GM21526 (cell line): ENCODE measurements around the gene TMEM240.
"Not testable (repeated sequence)": the region's sequence is repeated elsewhere in the genome, so short reads cannot be mapped to it uniquely, and the experiment has no call there.

Experiments used
- ATAC-seq: cut with Tn5 transposase; IDR thresholded peaks from one replicate; pipeline ENCODE4 v1.9.1; 2021; ENCODE audit warnings: moderate library complexity; ENCODE audit not compliant: unreplicated experiment, low FRiP score

TMEM240 gene

DNA sequence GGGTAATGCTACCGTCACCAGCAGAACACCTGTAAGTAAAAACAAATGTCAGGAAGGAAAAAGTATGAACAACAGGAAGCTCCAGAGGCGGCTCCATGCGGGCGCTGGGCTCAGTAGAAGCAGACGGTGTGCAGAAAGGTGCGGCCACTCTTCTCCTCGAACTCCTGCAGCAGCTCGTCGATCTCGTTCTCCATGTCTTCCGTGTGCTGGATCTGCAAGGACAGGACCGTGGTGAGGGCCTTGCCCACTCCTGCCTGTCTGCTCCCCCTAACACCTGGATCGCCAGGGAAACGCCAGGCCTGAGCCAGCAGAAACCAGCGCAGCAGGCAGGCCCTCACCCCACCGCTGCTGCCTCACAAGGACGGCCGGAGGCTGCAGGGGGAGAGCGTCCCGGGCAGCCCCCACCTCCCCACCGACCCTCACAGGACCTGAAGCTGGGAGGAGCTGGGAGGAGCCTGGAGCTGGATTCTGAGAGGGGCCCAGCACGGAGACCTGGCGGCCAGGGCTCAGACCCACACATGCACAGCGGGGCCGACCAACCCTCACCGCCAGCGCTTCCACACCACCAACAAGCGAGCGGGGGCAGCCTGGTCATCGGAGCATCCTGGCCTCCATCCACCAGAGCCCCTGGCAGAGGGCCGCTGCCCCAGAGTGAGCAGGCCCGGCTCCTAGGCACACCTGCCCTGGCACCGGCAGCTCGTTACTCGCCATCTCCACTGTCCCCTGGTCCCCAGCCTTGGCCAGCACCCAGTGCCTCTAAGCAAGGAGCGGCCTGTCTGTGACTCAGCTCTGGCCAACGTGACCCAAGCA, 1.7 kb upstream of the TMEM240 start:
- no peak for ATAC-seq

DNA sequence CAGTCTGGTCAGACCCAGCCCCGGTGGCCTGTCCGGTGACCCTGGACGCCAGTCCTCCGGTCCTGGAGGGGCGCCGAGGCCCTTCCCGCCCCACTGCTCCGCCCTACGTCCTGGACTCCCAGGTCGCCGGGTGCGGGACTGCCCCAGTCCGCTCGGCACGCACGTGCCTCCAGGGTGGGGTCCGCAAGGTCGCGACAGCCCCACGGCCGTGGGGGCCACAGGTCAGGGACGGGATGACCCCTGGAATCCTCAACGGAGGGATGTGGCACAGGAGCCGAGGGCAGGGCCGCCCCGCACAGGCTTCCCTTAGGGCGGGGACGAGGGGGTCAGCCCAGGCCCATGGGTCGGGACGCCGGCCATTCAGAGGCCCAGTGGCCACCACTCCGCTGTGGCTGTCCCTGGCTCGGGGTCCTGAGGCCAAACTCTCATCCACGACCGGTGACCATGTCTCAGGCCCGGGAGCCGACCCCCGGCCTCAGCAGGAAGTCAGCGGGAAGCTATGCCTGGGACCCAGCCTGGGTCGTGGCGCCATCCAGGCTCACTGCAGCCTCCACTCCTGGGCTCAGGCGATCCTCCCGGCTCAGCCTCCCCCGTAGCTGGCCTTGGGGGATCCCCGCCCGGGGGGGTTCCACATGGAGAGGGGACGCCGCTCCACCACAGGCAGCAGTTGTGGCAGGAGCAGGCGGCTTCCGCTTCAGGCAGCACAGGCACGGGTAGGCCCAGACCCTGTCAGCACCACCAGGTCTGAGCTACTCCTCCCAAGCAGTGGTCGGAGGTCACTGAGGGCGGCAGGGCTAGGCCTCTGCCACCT, 599 bp upstream of the TMEM240 start:
- ATAC-seq, result no peak

DNA sequence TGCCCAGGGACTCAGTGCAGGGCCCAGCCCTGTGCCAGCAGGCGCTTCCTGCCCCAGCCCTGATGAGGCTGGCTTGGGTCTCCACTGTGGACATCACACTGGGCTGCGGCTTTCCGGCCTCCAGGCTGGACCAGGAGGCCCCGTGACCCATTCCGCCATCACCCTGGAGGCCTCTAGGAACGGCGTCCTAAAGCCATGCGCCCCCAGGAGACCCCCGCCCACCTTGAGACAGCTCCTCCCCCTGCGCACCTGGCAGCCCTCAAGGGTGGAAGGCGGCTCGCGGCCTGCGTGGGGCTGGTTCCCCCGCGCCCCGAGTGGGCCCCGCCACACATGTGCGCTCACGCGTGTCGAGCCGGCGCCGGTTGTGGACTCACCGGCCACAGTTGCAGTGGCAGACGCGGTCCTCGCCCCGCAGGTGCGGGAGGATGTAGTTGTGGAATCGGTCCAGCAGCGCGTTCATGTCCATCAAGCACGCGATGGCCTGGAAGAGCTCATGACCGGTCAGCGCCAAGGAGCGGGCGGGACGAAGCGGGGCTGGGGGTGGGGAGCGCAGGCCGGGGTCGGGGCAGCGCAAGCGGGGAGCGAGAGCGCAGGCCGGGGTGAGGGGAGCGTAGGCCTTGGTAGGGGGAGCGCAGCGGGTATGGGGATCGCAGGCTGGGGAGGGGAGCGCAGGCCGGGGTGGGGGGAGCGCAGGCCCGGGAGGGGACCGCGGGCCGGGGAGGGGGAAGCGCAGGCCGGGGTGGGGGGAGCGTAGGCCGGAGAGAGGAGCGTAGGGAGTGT, 924 bp downstream of the TMEM240 start:
- no peak for ATAC-seq

DNA sequence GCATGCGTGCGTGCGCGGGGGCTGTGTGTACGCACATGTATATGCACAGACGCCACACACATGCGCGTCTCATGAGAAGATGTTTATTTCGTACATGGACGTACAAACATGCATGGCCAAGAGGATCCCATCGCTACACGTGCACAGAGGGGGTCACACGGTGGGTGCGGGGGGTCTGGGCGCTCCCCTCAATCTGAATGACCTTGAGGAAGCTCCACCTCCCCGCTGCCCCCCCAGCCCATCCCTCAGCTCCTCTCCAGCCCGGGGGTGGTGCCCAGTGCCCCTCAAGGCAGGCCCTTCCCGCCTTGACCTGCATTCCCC, 1.5 kb downstream of the TMEM240 start:
- no peak for ATAC-seq

DNA sequence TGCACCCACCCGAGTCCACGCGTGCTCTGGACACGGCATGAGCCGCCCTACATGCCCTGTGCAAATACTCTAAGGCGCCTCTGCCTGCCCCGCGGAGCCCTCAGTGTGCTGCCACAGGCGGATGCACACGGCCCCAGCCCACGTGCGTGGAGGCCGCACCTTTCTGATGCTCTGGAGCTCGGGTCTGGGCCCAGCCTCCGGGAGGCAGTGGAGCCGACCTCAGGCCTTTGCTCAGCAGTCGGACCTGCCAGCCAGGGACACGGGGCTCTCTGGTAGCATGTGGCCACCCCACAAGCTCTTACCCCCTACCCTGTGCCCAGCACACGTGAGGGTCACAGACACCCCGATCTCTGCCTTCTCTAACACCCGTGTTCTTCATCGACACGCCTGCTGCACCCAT, 2.1 kb downstream of the TMEM240 start:
- ATAC-seq, result no peak

DNA sequence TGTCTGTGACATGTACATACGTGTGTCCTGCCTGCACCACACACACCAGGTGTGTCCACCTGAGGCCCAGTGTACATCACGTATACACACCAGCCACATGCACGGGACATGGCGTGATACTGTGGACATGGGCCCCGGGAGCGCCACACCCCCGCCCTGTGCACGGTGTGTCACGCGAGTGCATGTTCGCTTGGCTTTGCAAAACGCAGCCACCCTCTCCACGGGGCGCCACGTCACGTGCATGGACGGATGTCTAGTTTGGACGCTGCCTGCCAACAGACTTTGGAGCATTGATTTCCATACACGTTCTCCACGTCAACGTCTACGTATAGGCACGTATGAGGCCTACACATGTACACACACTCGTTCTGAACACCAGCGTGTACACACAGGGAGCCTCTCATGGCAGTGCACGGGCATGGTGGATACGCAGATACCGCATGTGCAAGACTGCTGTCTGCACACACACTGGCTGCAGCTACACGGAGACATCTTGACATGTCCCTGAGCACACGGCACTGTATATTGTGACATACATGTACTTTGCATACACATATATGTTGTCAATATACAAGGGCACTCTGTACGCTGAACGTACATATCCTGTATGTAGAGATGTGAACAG, 2.7 kb downstream of the TMEM240 start:
- ATAC-seq, result no peak

DNA sequence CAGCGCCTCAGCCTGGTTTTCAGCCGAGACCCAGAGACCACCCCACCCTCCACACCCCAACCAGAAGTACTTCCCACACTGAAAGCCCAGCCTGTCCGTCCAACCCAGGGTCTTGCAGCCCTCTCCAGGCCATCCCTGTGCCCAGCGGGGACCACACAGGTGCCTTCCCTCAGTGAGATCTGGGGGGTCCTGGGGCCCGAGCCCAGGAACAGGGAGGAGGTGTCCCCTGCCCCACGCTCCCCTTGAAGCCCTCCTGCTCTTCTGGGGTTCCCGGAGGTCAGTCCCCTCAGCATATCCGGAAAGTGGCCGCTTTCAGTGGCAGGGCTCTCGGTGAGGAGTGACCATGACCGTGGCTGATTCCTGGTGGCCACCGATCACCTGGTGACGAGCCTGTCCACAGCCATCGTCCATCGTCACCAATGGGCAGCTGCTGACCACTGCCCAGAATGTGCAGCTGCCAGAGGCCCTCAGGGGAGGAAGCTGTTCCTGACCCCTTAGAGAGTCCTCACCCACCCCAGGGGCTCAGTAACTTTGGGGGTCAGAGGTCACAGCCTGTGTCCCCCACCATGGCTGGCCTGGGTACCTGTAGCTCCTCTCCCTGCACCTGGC, 3.4 kb downstream of the TMEM240 start:
- no peak for ATAC-seq

DNA sequence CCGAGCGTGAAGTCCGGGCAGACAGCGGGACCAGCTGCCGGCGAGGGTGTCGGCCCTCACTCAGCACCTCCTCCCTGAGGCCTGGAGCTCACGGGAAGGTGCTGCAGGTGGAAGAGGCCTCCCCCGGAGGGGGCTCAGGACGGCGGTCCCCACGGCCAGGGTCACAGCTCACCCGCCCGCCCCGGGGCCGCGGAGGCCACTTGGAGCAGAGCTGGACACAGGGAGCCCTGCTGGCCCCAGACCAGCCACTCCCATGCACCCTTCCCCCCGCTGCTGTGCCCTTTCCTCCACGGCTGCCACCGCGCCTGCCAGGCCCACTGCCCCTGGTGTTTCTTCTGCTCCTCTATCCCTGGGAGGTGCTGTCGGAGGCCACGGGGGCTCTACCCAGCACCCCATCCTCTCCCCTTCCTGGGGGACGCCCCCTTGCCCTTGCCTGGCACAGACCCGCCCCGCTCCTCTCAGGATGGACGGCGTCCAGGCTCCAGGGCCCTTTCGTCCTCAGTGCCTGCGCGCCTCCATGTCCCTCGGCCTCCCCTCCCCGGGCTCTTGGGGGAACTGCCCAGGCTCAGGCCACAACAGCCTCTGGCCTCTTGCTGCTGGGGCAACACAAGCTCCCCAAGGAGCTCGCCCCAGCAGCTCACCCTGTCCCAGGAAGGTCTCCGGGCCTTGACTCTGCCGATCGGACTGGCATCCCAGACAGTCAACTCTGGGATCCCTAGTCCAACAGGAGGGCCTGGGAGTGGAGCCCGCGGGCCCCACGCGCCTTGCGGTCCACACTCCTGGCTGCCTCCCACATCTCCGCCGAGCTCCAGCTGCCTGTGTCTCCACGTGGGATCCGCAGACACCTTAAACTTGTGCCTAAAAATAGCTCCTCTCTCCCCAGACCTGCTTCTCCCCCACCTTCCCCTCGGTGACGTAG, 4.1 kb downstream of the TMEM240 start:
- ATAC-seq, result no peak

DNA sequence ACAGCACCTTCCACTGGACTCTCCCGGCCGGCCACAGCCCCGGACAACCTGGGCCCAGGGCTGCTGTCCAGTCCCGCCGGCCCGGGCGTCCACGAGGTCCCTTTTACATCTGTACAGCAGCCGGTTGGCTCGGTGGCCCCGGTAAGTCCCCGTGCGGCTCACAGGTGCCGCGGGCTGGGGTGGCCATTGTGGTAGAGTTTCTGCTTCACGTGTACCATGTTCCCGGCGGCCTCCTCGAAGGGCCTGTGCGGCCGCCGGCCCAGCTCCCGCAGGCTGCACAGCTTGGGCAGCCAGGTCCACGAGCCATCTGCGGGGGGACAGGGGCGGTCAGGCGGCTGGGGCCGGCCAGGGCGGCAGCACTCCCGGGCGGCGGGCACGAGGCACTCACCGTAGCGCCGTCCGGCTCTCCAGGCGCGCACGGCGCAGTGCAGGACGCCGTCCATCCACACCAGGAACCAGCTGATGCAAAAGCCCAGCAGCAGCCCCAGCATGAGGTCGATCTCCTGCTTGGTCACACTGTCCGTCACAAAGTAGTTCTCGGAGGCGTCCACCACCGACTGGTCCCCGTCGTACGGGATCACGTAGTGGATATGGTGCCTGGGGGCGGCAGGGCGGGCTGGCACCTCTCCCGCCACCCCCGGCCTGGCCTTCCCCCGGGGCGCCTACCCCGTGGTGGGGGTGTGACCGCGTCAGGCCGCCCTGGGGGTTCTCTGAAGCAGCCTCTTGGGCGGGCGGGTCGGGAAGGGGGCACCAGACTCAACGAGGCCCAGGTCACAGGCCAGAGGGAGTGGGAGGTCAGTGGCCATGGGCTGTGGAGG, 5.0 kb downstream of the TMEM240 start:
- no peak for ATAC-seq

DNA sequence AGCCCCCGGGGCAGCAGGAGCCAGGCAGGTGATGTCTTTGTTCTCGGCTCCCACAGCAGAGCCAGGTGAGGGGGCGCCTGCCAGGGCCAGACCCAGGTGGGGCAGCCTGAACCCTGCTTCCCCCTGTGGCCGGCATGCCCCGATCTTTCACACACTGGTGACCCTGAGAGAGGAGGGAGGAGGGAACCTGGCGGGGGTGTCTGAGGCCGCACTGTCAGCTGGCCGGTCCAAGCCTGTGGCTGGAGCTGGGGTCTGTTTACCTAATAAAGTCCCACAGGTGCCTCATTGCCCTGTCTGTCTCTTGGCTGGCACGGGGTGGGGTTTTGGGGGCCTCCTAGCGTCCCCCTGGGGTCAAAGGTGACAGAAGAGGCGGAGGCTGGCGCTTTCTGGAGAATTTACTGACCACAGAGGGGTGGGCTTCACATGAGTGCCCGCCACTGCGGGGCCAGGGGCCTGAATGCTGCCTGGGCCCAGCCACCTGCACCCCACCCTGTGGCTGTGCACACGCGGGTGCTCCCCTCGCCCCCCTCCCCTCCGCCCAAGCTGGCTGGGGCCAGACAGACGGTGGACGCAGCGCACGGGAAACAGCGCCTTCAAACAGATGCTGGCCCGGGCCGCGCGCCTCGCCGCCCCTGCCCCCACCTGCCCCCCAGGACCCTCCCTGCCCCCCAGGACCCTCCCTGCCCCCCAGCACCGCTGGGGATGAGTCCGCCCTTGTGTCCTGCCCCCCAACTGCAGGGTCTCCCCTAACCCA, 5.8 kb downstream of the TMEM240 start:
- ATAC-seq, result no peak

DNA sequence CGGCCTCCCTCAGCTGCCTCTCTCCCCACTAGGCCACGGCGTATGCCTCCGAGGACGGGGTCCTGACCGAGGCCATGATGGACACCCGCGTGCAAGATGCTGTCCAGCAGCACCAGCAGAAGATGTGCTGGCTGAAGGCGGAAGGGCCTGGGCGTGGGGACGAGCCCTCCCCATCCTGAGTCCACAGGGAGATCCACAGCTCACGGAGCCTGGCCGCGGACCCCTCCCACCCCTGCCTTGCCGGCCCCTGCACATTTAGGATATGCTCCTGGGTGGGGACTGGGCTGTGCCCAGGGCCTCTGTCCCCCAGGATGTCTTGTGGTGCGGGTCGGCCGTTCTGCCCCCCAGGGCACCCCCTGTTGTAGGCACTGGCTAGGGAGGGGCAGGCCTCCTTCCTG, 6.5 kb downstream of the TMEM240 start:
- ATAC-seq, result not testable (repeated sequence)

DNA sequence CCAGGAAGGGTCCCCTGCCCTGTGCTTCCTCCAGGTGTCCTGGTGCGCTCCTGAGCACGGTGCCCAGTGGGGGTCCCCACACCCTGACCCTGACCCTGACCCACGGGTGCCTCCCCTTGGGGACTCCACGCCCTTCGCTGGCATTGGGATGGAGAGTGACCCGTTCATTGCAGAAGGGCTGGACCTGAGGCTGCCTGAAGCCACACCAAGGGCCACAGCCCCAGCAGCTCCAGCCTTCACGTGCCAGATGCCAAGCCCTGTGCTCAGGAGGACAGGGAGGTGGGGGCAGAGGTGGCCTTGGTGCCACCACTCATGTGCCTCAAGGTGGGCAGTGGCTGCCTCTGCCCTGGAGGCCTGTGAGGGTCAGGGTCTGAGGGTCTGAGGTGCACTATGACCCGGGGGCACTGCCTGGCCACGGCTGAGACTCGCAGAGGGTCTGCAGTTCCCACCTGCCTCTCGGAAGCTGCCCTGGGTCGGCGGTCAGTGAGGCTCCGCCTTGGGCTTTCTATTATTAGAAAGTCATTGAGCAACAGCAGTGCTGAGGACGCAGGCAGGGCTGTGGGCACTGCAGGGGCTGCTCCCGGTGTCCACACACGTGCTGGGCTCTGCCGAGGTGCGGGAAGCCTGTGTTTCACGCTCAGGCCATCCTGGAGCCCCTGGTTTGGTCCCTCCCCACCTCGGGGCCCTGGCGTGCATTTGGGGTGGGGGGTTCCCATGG, 7.1 kb downstream of the TMEM240 start:
- ATAC-seq, result not testable (repeated sequence)

DNA sequence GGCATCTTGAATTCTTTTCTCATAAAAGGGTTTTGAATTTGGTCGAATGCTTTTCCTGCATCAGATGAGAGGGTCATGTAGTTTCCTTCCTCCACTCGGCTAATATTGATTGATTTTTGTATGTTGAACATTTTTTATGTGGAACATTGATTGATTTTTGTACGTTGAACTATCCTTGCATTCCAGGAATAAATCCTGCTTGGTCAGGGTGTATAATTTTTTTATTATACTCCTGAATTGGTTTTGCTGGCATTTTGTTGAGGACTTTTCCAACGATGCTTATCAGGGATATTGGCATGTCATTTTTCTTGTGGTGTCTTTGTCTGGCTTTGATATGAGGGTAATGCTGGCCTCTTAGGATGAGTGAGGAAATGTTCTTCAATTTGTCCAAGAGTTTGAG, 8.5 kb downstream of the TMEM240 start:
- no peak for ATAC-seq

DNA sequence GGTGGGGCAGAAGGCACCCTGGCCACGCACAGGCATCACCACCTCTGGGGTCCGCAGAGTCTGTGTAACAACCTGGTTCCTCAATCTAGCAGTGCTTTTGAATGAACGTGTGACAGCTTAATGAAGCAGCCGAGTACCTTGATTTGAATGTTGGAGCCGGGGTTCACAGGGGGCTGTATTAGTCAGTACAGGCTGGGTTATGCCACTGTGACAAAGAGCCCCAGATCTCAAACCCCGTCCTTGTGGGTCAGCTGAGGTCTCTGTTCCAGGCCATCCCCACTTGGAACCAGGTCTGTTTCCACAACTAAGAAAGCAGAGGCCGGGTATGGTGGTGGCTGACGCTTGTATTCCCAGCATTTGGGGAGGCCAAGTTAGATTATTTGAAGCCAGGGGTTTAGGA, 10.5 kb downstream of the TMEM240 start:
- ATAC-seq, result no peak

DNA sequence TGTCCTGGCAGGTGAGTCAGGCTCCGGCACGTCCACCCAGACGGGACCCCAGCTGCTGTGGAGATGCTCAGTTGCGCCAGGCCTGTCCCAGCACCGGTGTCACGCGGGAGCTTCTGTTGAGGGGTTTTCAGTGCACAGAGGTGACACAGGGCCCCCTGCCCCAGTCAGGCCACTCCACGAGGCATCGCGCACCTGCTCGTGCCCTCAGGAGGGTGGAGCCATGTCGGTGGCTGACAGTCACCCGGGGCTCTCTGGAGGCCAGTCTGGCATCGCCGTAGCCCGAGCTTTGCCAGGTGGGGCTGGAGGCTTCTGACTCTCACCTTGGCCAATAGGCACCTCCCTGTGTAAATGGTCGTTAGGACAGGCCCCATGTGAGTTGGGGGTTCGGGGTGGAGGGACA, 11.1 kb downstream of the TMEM240 start:
- no peak for ATAC-seq

DNA sequence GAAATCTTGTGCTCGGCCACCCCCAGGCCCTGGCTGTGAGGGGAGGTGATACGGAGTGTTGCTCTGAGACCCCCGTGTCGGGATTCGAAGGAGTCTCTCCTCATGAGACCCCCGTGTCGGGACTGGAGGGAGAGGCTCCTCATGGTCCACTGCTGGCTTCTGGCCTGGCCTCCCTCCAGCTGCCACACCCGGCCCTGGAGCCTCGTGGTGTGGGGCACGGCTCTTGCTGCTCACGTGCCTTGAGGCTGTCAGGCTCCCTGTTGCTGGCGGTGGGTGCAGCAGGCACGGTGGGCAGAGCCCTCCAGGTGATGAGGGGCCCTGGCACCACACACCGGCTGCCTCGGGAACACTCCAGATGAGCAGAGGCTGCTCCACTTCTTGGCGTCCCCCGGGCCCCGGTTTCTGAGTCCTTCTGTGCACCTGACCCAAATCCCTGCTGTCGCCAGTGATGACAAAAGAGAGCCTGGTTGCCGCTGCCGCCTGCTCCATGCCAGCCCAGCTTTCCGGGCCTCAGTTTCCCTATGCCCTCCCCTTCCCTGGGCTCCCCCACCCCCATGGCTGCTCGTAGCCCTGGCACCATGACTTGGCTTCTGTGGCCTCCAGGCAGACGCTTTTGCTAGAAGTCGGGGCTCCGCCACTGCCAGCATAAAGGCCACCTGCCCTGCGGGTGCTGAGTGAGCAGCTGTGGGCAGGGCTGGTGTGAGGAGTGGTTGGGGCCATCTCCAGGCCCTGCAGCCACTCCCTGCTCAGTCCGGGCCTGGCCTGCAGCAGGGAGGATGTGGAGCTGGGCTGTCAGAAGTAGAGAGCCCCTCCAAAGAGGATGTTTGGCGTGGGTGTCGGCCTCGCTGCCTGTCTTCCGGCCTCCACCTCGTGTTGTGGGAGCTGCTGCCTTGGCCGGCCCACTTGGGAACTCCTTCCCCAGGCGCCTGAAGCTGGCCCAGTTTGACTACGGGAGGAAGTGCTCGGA, 11.8 kb downstream of the TMEM240 start:
- ATAC-seq, result no peak
